Psoas muscle (tissue), 8 donors: ENCODE results near the gene CLIP4. TPM values are rescaled to one million over a fixed set of nuclear protein-coding genes. Genes with fewer than 3 reads are reported as not detected.

Experiments
- ATAC-seq, 4 donors: fragments of 200-7000 bp; cut with Tn5 transposase; one replicate each; pipeline ENCODE4 v1.9.1; 2020; ENCODE audit warnings: moderate library complexity in 3 of 4, mild to moderate bottlenecking in 2 of 4
- DNase-seq, 2 donors: peaks; one replicate each; pipeline ENCODE4 v3.0.0-alpha.2; 2020
- H3K27ac ChIP-seq: fragments of 200-600 bp; one replicate; pipeline ENCODE4 v1.8.0; 2022
- H3K27me3 ChIP-seq, 3 donors: fragments of 200-600 bp in 1 of 3; one replicate each; pipeline versions ENCODE4 v1.6.1 to v1.8.0; 2013 to 2022; ENCODE audit warnings: low read length in 2 of 3, mild to moderate bottlenecking in 2 of 3, moderate library complexity in 1 of 3; ENCODE audit not compliant: insufficient read depth in 3 of 3
- H3K36me3 ChIP-seq, 2 donors: fragments of 200-600 bp in 1 of 2; one replicate each; pipeline versions ENCODE4 v1.6.1 to v1.8.0; 2013 to 2022; ENCODE audit warnings: low read depth in 1 of 2, mild to moderate bottlenecking in 1 of 2, moderate library complexity in 1 of 2; ENCODE audit not compliant: insufficient read depth in 1 of 2
- H3K4me1 ChIP-seq: fragments of 200-600 bp; one replicate; pipeline ENCODE4 v1.8.0; 2022
- H3K4me3 ChIP-seq: fragments of 200-600 bp; one replicate; pipeline ENCODE4 v1.8.0; 2022; ENCODE audit warnings: mild to moderate bottlenecking
- H3K9me3 ChIP-seq: fragments of 200-600 bp; one replicate; pipeline ENCODE4 v1.8.0; 2022
- CTCF ChIP-seq: fragments of 200-600 bp; IDR thresholded peaks from one replicate; pipeline ENCODE4 v1.8.0; 2022; ENCODE audit warnings: antibody characterized with exemption
- WGBS, 3 donors: extraction: QIAGEN DNeasy Blood & Tissue Kit; methylation state at CpG; one replicate each; pipeline versions ENCODE4 v1.1.6 to v1.1.7; 2013; 5-methylcytosine and 5-hydroxymethylcytosine counted together
- intact Hi-C, 2 donors: fragments of 100-400 bp; cut with DNase I; formaldehyde crosslinking; loops; one replicate each; pipeline versions ENCODE4 v1.11.0 to v1.14.2; 2022
- polyA plus RNA-seq, 3 donors: library from polyadenylated mRNA; stranded (reverse); fragments of 200-250 nt; gene quantifications; one replicate each; pipeline ENCODE4 v1.2.3, GENCODE V29; 2013
- total RNA-seq, 4 donors: library from RNA; stranded (reverse); fragmentation: NEBNext Ultra II Directional in 2 of 4; extraction: Animal tissue kit (Norgen Biotek cat#: 25700) in 2 of 4; gene quantifications; one replicate each; pipeline versions ENCODE4 v1.2.1 to v1.2.4, GENCODE V29; 2021 to 2023
- donor health status: healthy with polysubstance abuse.
- donor health status: DM: no; HTN: no; CAD: no; lungs with moderate emphysema.
- donor health status: Bipolar disorder and iron deficiency.
- donor health status: healthy.
- donor health status: DM: yes; HTN: yes; CAD: no.
- donor health status: DM: no; HTN: no; CAD: no.
- donor health status: DM: no; HTN: no; CAD: no.
- donor health status: DM: yes; HTN: yes; CAD: no.

Gene CLIP4
- total and polyA plus RNA-seq, 7 donors: 26.7 to 111 (median 68.2) TPM

- Histone ChIP-seq H3K4me1 (no peaks in the 10 kb centered on the region), H3K36me3 (peaks cover 0 to 48% of the 10 kb centered on the region in 2 donors), H3K27me3 (no peaks in the 10 kb centered on the region), H3K9me3 (no peaks in the 10 kb centered on the region), H3K4me3 (no peak overlapping the region), H3K27ac (no peak overlapping the region)
- intact Hi-C loops: no loop called here
- WGBS, 3 donors: 75 to 92% (median 84%) methylated on average over 3 of the region's 3 CpGs
- peak in 1 of 4 donors; percentile 21 for ATAC-seq
- no peak for TF ChIP-seq CTCF
- DNase-seq: no peak
These were observed 32.7 kb downstream of the CLIP4 start for GRCh38 chr2:29147963-29148362.

GRCh38 chr2:29154610-29155009 lies 39.4 kb downstream of the CLIP4 start:
- intact Hi-C loops: loop anchor here in 1 of 2 donors (5.0 kb wide), 1 partner anchor 32 kb away; no protein-coding TSS in a partner anchor
- Histone ChIP-seq H3K4me3 (no peak overlapping the region), H3K36me3 (peaks cover 0 to 74% of the 10 kb centered on the region in 2 donors), H3K9me3 (no peaks in the 10 kb centered on the region), H3K4me1 (no peaks in the 10 kb centered on the region), H3K27ac (no peak overlapping the region), H3K27me3 (no peaks in the 10 kb centered on the region)
- WGBS, 3 donors: 96 to 100% (median 96%) methylated on average over 2 of the region's 2 CpGs
- TF ChIP-seq CTCF: no peak
- DNase-seq (no peak), ATAC-seq (no peak)

GRCh38 chr2:29155578-29155977 lies 40.4 kb downstream of the CLIP4 start:
- Histone ChIP-seq H3K36me3 (peaks cover 0 to 82% of the 10 kb centered on the region in 2 donors), H3K4me3 (no peak overlapping the region), H3K27ac (no peak overlapping the region), H3K27me3 (no peaks in the 10 kb centered on the region), H3K4me1 (no peaks in the 10 kb centered on the region), H3K9me3 (no peaks in the 10 kb centered on the region)
- no peak for TF ChIP-seq CTCF
- intact Hi-C loops: loop anchor here in 1 of 2 donors (5.0 kb wide), 1 partner anchor 33 kb away; no protein-coding TSS in a partner anchor
- ATAC-seq: peak in 3 of 4 donors; percentile 39 to 46 (median 42)
- WGBS, 3 donors: 40 to 54% (median 51%) methylated on average over 2 of the region's 2 CpGs
- DNase-seq: no peak

- H3K9me3 ChIP-seq: no peaks in the 10 kb centered on the region
- H3K27me3 ChIP-seq: no peaks in the 10 kb centered on the region
- no peak for ATAC-seq
- no peak for DNase-seq
- H3K4me1 ChIP-seq: no peaks in the 10 kb centered on the region
- no peak overlapping the region for H3K4me3 ChIP-seq
- WGBS, 3 donors: 53 to 63% (median 62%) methylated on average over 4 of the region's 4 CpGs
- H3K27ac ChIP-seq: no peak overlapping the region
- intact Hi-C loops: loop anchor here in 1 of 2 donors (5.0 kb wide), 1 partner anchor 35 kb away; no protein-coding TSS in a partner anchor
- H3K36me3 ChIP-seq: peaks cover 3 to 92% of the 10 kb centered on the region in 2 donors
- no peak for TF ChIP-seq CTCF
These were observed 41.9 kb downstream of the CLIP4 start for GRCh38 chr2:29157131-29157530.

GRCh38 chr2:29159125-29159524 lies 43.9 kb downstream of the CLIP4 start:
- DNase-seq (no peak), ATAC-seq (peak in 1 of 4 donors; percentile 22)
- H3K4me1 ChIP-seq: no peaks in the 10 kb centered on the region
- H3K9me3 ChIP-seq: no peaks in the 10 kb centered on the region
- WGBS, 3 donors: 56 to 93% (median 61%) methylated on average over 1 of the region's 1 CpG
- no peaks in the 10 kb centered on the region for H3K27me3 ChIP-seq
- H3K27ac ChIP-seq: no peak overlapping the region
- peaks cover 3 to 90% of the 10 kb centered on the region in 2 donors for H3K36me3 ChIP-seq
- intact Hi-C loops: loop anchor here in 1 of 2 donors (5.0 kb wide), 1 partner anchor 37 kb away; no protein-coding TSS in a partner anchor
- TF ChIP-seq CTCF: no peak
- no peak overlapping the region for H3K4me3 ChIP-seq
